OCI-LY7 (cell line): ENCODE results near the gene MLYCD. TPM values are rescaled to one million over a fixed set of nuclear protein-coding genes. Genes with fewer than 3 reads are reported as not detected.

Experiments used
- BruUV-seq: library from RNA; stranded (reverse); fragments of 400-500 nt; replicated peaks from 2 replicates; lab custom pipeline; 2021; lab: Mats Ljungman, UMichigan
- CTCF ChIA-PET: fragments of 300-600 bp; sonication (Branson Sonifier 250); formaldehyde crosslinking; loops from one replicate; lab custom pipeline; 2022; ENCODE audit warnings: antibody characterized with exemption; ENCODE audit not compliant: unreplicated experiment; lab: Charles Lee
- POLR2A ChIA-PET: fragments of 300-600 bp; sonication (Branson Sonifier 250); formaldehyde crosslinking; loops from one replicate; lab custom pipeline; 2022; ENCODE audit warnings: antibody characterized with exemption; lab: Charles Lee
- DNase-seq: peaks from one replicate; pipeline ENCODE4 v3.0.0-alpha.2; 2015; ENCODE audit warnings: low spot score
- H2AFZ ChIP-seq: fragments of 200-600 bp; sonication (generic), shearing (Covaris generic); 2 replicates; pipeline ENCODE4 v1.6.1; 2014; ENCODE audit warnings: mild to moderate bottlenecking, antibody characterized with exemption, low read length, moderate library complexity
- H3K27ac ChIP-seq: fragments of 200-600 bp; sonication (generic); 2 replicates; pipeline ENCODE4 v1.5.1; 2014; ENCODE audit warnings: mixed run types, low read depth, mild to moderate bottlenecking, moderate library complexity, low read length, inconsistent platforms; ENCODE audit not compliant: poor library complexity, severe bottlenecking
- H3K36me3 ChIP-seq: fragments of 200-600 bp; sonication (generic); 2 replicates; pipeline ENCODE4 v1.6.1; 2014; ENCODE audit warnings: mild to moderate bottlenecking, antibody characterized with exemption, low read length, moderate library complexity, mixed read lengths; ENCODE audit not compliant: insufficient read depth
- H3K4me1 ChIP-seq: fragments of 200-600 bp; sonication (generic); 2 replicates; pipeline ENCODE4 v1.5.1; 2014; ENCODE audit warnings: mild to moderate bottlenecking, low read length; ENCODE audit not compliant: insufficient read depth, poor library complexity, severe bottlenecking
- H3K4me2 ChIP-seq: fragments of 200-600 bp; sonication (generic); 2 replicates; pipeline ENCODE4 v1.6.1; 2014; ENCODE audit warnings: mild to moderate bottlenecking, low read length
- H3K4me3 ChIP-seq: fragments of 200-600 bp; sonication (generic); 2 replicates; pipeline ENCODE4 v1.5.1; 2014; ENCODE audit warnings: mild to moderate bottlenecking, low read depth, low read length; ENCODE audit not compliant: poor library complexity, severe bottlenecking
- H3K79me2 ChIP-seq: fragments of 200-600 bp; sonication (generic); 2 replicates; pipeline ENCODE4 v1.6.1; 2016; ENCODE audit warnings: low read depth, mild to moderate bottlenecking, low read length, moderate library complexity, mixed read lengths; ENCODE audit not compliant: insufficient read depth
- H3K9me2 ChIP-seq: fragments of 200-600 bp; sonication (generic); 2 replicates; pipeline ENCODE4 v1.6.1; 2016; ENCODE audit warnings: mild to moderate bottlenecking, low read length, mixed read lengths; ENCODE audit not compliant: insufficient read depth
- H3K9me3 ChIP-seq: fragments of 200-600 bp; sonication (generic); 2 replicates; pipeline ENCODE4 v1.6.1; 2014; ENCODE audit warnings: mild to moderate bottlenecking, mixed run types, low read length, mixed read lengths
- H4K20me1 ChIP-seq: fragments of 200-600 bp; sonication (generic); 2 replicates; pipeline ENCODE4 v1.6.1; 2014; ENCODE audit warnings: mild to moderate bottlenecking, antibody characterized with exemption, low read length, moderate library complexity, mixed read lengths; ENCODE audit not compliant: insufficient read depth
- CTCF ChIP-seq: fragments of 200-600 bp; sonication (generic); conservative IDR thresholded peaks from 2 replicates; pipeline ENCODE4 v1.5.1; 2014; ENCODE audit warnings: mild to moderate bottlenecking, antibody characterized with exemption, low read length, moderate library complexity, mixed read lengths
- EZH2phosphoT487 ChIP-seq: fragments of 200-600 bp; sonication (generic); IDR thresholded peaks from 2 replicates; pipeline ENCODE4 v1.6.1; 2018; ENCODE audit warnings: low read depth, borderline replicate concordance, mild to moderate bottlenecking, mixed run types, antibody characterized with exemption, low read length, moderate library complexity, mixed read lengths
- intact Hi-C: fragments of 100-400 bp; cut with micrococcal nuclease; formaldehyde crosslinking; loops from one replicate; pipeline ENCODE4 v1.10.0; 2022; ENCODE audit not compliant: unreplicated experiment
- total RNA-seq, 2 experiments: library from RNA; depleted of rRNA in 1 of 2; stranded (reverse); fragments of >200 nt in 1 of 2; shearing (Covaris generic) in 1 of 2; gene quantifications; 2 replicates each; pipeline ENCODE4 v1.2.3, GENCODE V29; 2014 to 2022

The MLYCD gene
- total RNA-seq, 2 experiments from 2014 or later = 3.5 to 10.9 TPM

- H3K4me1 ChIP-seq = no peaks in the 10 kb centered on the region
- no peaks in the 10 kb centered on the region for H3K36me3 ChIP-seq
- DNase-seq = no peak
- no peaks in the 10 kb centered on the region for H3K79me2 ChIP-seq
- BruUV-seq = no TSS peak
- POLR2A ChIA-PET = no interaction called here
- no peaks in the 10 kb centered on the region for H3K9me2 ChIP-seq
- no peak overlapping the region for H2AFZ ChIP-seq
- intact Hi-C loops = no loop called here
- no peaks in the 10 kb centered on the region for H4K20me1 ChIP-seq
- no peak overlapping the region for H3K4me3 ChIP-seq
- TF ChIP-seq EZH2phosphoT487 (no peak), CTCF (no peak)
- no peak overlapping the region for H3K27ac ChIP-seq
- H3K9me3 ChIP-seq = no peaks in the 10 kb centered on the region
- CTCF ChIA-PET = no interaction called here
- no peak overlapping the region for H3K4me2 ChIP-seq
These were observed 39.6 kb upstream of the MLYCD start for GRCh38 chr16:83859265-83859664.

- Histone ChIP-seq H3K4me2 (no peak overlapping the region), H3K4me1 (no peaks in the 10 kb centered on the region), H3K9me2 (no peaks in the 10 kb centered on the region), H2AFZ (no peak overlapping the region), H3K79me2 (no peaks in the 10 kb centered on the region), H3K36me3 (no peaks in the 10 kb centered on the region), H3K4me3 (no peak overlapping the region), H3K9me3 (no peaks in the 10 kb centered on the region), H3K27ac (no peak overlapping the region), H4K20me1 (no peaks in the 10 kb centered on the region)
- intact Hi-C loops = no loop called here
- no peak for DNase-seq
- no TSS peak for BruUV-seq
- POLR2A ChIA-PET = no interaction called here
- TF ChIP-seq EZH2phosphoT487 (no peak), CTCF (no peak)
- CTCF ChIA-PET = no interaction called here
These were observed 36.3 kb upstream of the MLYCD start for GRCh38 chr16:83862661-83863060.

GRCh38 chr16:83863682-83864081 lies 35.2 kb upstream of the MLYCD start:
- Histone ChIP-seq H3K9me3 (no peaks in the 10 kb centered on the region), H3K79me2 (no peaks in the 10 kb centered on the region), H3K27ac (no peak overlapping the region), H3K4me3 (no peak overlapping the region), H4K20me1 (no peaks in the 10 kb centered on the region), H2AFZ (no peak overlapping the region), H3K4me1 (no peaks in the 10 kb centered on the region), H3K9me2 (no peaks in the 10 kb centered on the region), H3K4me2 (no peak overlapping the region), H3K36me3 (no peaks in the 10 kb centered on the region)
- CTCF ChIA-PET = no interaction called here
- POLR2A ChIA-PET = interaction anchor here (0.7 kb wide), 1 partner anchor 10 kb away, joined by 4 read pairs; no protein-coding TSS in a partner anchor
- BruUV-seq = no TSS peak
- no peak for DNase-seq
- intact Hi-C loops = no loop called here
- TF ChIP-seq EZH2phosphoT487 (no peak), CTCF (no peak)
